K562 (cell line): ENCODE measurements around the gene NXF1. TPM values are rescaled to one million over a fixed set of nuclear protein-coding genes. Genes with fewer than 3 reads are reported as not detected.
A peak's percentile ranks its signal among the peaks of the same experiment; 100 is the strongest.

ENCODE experiments used
- BRF2 ChIP-seq: IDR thresholded peaks from 3 replicates; pipeline ENCODE4 v1.6.1; 2011; ENCODE audit warnings: borderline replicate concordance, mild to moderate bottlenecking; ENCODE audit not compliant: insufficient read length, insufficient read depth
- CLOCK ChIP-seq: fragments of 250-450 bp; sonication (Bioruptor Pico); IDR thresholded peaks from 2 replicates; pipeline ENCODE4 v1.4.0; 2020; ENCODE audit warnings: mild to moderate bottlenecking, moderate library complexity, borderline replicate concordance
- CREB3 ChIP-seq: fragments of 450-650 bp; conservative IDR thresholded peaks from 2 replicates; pipeline ENCODE4 v1.6.1; 2016; ENCODE audit warnings: missing genetic modification characterization, low read depth, mild to moderate bottlenecking, missing compliant biosample characterization, moderate library complexity
- EP300 ChIP-seq: IDR thresholded peaks from 2 replicates; pipeline ENCODE4 v1.6.1; 2012; ENCODE audit warnings: low read length, improper control_type of control experiment
- ID3 ChIP-seq, 2 experiments: fragments of 250-450 bp in 1 of 2; fragments of 450-650 bp in 1 of 2; sonication (Bioruptor Pico) in 1 of 2; IDR thresholded peaks; 2 replicates each; pipeline versions ENCODE4 v1.6.1 to v1.8.0; 2016 to 2021; ENCODE audit warnings: mild to moderate bottlenecking in 2 of 2, moderate library complexity in 2 of 2, missing compliant biosample characterization in 1 of 2, missing genetic modification characterization in 1 of 2
- ILF3 ChIP-seq: fragments of 450-650 bp; IDR thresholded peaks from 2 replicates; pipeline ENCODE4 v1.6.1; 2018; ENCODE audit warnings: antibody characterized with exemption, mild to moderate bottlenecking, moderate library complexity, borderline replicate concordance
- PHF8 ChIP-seq: fragments of 200-600 bp; sonication (generic); IDR thresholded peaks from 2 replicates; pipeline ENCODE4 v1.6.1; 2012; ENCODE audit warnings: mixed run types, mild to moderate bottlenecking, inconsistent platforms, low read length, moderate library complexity, borderline replicate concordance
- RBM39 ChIP-seq: fragments of 200-400 bp; formaldehyde crosslinking; optimal IDR thresholded peaks from 2 replicates; pipeline ENCODE3; 2018; ENCODE audit warnings: low read depth, low read length
- RFX1 ChIP-seq: fragments of 450-650 bp; IDR thresholded peaks from 2 replicates; pipeline ENCODE4 v1.6.1; 2016; ENCODE audit warnings: mild to moderate bottlenecking, moderate library complexity
- SPI1 ChIP-seq: IDR thresholded peaks from 2 replicates; pipeline ENCODE4 v1.6.1; 2011; ENCODE audit warnings: low read depth, low read length, control low read depth, borderline replicate concordance
- TBP ChIP-seq: optimal IDR thresholded peaks from 2 replicates; pipeline ENCODE3; 2011; ENCODE audit warnings: low read depth, low read length, improper control_type of control experiment
- THRAP3 ChIP-seq: fragments of 450-650 bp; IDR thresholded peaks from 2 replicates; pipeline ENCODE4 v1.6.1; 2016; ENCODE audit warnings: mild to moderate bottlenecking, inconsistent platforms, borderline replicate concordance
- ZFP30 ChIP-seq: fragments of 250-450 bp; sonication (Bioruptor Pico); IDR thresholded peaks from 2 replicates; pipeline ENCODE4 v1.8.0; 2022; ENCODE audit warnings: moderate library complexity, mild to moderate bottlenecking, inconsistent platforms, borderline replicate concordance
- ZFP91 ChIP-seq: sonication (generic); formaldehyde crosslinking; IDR thresholded peaks from 2 replicates; pipeline ENCODE4 v1.8.0; 2022; ENCODE audit warnings: mild to moderate bottlenecking, missing genetic modification reagents
- ZFX ChIP-seq: sonication (generic); formaldehyde crosslinking; IDR thresholded peaks from 2 replicates; pipeline ENCODE4 v1.8.0; 2022; ENCODE audit warnings: mild to moderate bottlenecking, missing genetic modification reagents, moderate library complexity
- ZKSCAN1 ChIP-seq: fragments of 150-350 bp; IDR thresholded peaks from 2 replicates; pipeline ENCODE4 v1.6.1; 2016; ENCODE audit warnings: low read depth, low read length
- ZNF280B ChIP-seq: fragments of 250-450 bp; sonication (Bioruptor Pico); IDR thresholded peaks from 2 replicates; pipeline ENCODE4 v1.5.1; 2021; ENCODE audit warnings: mild to moderate bottlenecking
- ZNF316 ChIP-seq: fragments of 450-650 bp; IDR thresholded peaks from 2 replicates; pipeline ENCODE4 v1.6.1; 2016
- ZNF583 ChIP-seq: fragments of 250-450 bp; sonication (Bioruptor Pico); IDR thresholded peaks from 2 replicates; pipeline ENCODE4 v1.4.0; 2020
- ZNF589 ChIP-seq: fragments of 200-800 bp; sonication (Bioruptor generic); IDR thresholded peaks from 2 replicates; pipeline ENCODE4 v1.6.1; 2016; ENCODE audit warnings: low read depth, missing genetic modification characterization, missing compliant biosample characterization
- polyA plus RNA-seq, 8 experiments: library from polyadenylated mRNA; depleted of rRNA in 4 of 8; stranded (reverse) in 5 of 8; unstranded in 3 of 8; fragments of >200 nt; fragmentation: Nextera tagmentation in 2 of 8; fragmentation: Illumina TruSeq in 1 of 8; extraction: Ambion mirVana in 2 of 8; extraction: Trizol in 1 of 8; gene quantifications; 2 replicates each; pipeline versions ENCODE4 v1.2.1 to v1.2.3, GENCODE V29; 2011 to 2014; ENCODE audit warnings: inconsistent platforms in 1 of 8, missing spikeins in 1 of 8
- total RNA-seq, 7 experiments: library from RNA; depleted of rRNA in 6 of 7; stranded (reverse); fragments of >200 nt in 6 of 7; fragmentation: Illumina TruSeq in 2 of 7; extraction: Trizol in 2 of 7; gene quantifications; 2 replicates each; pipeline versions ENCODE4 v1.2.1 to v1.2.3, GENCODE V29; 2011 to 2021; ENCODE audit warnings: low replicate concordance in 1 of 7

The NXF1 gene
- total and polyA plus RNA-seq, 9 of the 15 experiments (the other 6 are each of a cell fraction or from before 2014, with no cell fraction given): 18.1 to 98.3 (median 35.8) TPM

- TF ChIP-seq ZNF280B (CRISPR knock-in tag) (no peak), EP300 (no peak), ZNF589 (no peak), ZFX (CRISPR knock-in tag) (peak; percentile 56), ZNF583 (CRISPR knock-in tag) (no peak), ZFP30 (CRISPR knock-in tag) (no peak), ILF3 (no peak), RBM39 (no peak), BRF2 (no peak), CREB3 (0 out of 2 replicates have a peak, but pooled peaks have one; percentile 28), ZFP91 (CRISPR knock-in tag) (no peak), ZNF316 (no peak), THRAP3 (no peak), RFX1 (no peak), PHF8 (0 out of 2 replicates have a peak, but pooled peaks have one; percentile 1), ID3 (CRISPR knock-in tag; IDR thresholded peaks at IDR 0.05) (no peak), ID3 (tag; IDR thresholded peaks at IDR 0.05) (0 out of 2 replicates have a peak, but pooled peaks have one; percentile 21), ZKSCAN1 (no peak), TBP (no peak), CLOCK (CRISPR knock-in tag) (no peak), SPI1 (peak; percentile 44; the same call in 1 of the 2 replicates)
Observed at GRCh38 chr11:62770778-62771143, 34.5 kb downstream of the NXF1 start (continued).
